LNCaP clone FGC (cell line): ENCODE data around the gene PIH1D1.
"Not testable (repeated sequence)": the region's sequence is repeated elsewhere in the genome, so short reads cannot be mapped to it uniquely, and the experiment has no call there.

ENCODE experiments used
- DNase-seq: peaks from one replicate; pipeline ENCODE4 v3.0.0-alpha.2; 2011; ENCODE audit warnings: low read depth
- H3K4me3 ChIP-seq: 2 replicates; pipeline ENCODE4 v1.5.1; 2011; ENCODE audit warnings: mild to moderate bottlenecking, low read depth, low read length, control low read depth
- CTCF ChIP-seq: IDR thresholded peaks from 2 replicates; pipeline ENCODE4 v1.5.1; 2012; ENCODE audit warnings: mild to moderate bottlenecking; ENCODE audit not compliant: control insufficient read depth, insufficient read depth; ENCODE audit errors: extremely low read depth

The PIH1D1 gene

DNA sequence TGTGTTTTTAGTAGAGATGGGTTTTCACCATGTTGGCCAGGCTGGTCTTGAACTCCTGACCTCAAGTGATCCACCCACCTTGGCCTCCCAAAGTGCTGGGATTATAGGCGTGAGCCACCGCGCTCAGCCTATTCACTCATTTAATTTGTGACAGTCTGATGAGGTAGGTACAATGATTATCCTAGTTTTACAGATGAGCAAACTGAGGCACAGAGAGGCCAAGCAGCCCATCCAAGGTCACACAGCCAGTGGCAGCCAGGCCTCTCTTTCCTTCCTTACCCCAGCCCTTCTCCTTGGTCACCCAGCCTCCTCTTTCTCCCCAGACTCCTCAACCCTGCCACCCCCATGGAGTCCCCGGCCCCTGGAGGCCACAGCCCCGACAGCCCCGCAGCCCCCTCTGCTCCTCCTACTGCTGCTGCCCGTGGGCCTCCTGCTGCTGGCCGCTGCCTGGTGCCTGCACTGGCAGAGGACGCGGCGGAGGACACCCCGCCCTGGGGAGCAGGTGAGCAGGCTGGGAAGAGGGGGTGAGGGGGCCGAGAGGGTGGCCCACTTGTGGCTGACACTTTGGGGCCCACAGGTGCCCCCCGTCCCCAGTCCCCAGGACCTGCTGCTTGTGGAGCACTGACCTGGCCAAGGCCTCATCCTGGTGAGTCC, 28.5 kb upstream of the PIH1D1 start:
- no peak overlapping the region for H3K4me3 ChIP-seq
- no peak for DNase-seq
- TF ChIP-seq CTCF = no peak

- no peak for DNase-seq
- H3K4me3 ChIP-seq = no peak overlapping the region
These were observed 24.6 kb upstream of the PIH1D1 start for GRCh38 chr19:49475995-49476880.

DNA sequence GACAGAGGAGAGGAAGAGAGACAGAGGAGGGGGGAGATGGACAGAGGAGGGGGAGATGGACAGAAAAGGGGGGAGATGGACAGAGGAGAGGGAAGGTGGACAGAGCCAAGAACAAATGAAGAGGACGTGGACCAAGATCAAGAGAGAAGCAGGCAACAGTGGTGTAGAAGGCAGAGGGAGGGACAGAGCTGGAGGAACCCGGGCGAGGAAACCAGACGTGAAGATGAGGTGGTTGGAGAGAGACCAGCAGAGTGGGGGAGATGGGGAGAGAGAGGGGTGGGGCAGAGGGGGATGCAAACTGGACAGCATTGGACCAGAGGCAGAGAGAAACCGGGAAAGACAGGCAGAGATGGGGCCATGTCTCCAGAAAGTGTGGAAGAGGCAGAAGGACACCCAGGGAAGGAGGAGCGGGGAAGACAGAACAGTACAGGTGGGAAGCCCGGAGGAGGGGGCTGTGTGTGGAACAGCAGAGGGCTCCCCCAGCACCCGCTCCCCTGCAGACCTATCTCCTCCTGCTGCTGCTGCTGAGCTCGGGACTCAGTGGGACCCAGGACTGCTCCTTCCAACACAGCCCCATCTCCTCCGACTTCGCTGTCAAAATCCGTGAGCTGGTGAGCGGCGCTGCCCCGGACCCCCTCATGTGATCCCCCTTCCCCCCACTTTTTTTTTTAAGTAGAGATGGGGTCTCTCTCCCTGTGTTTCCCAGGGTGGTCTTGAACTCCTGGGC, 23.7 kb upstream of the PIH1D1 start:
- no peak overlapping the region for H3K4me3 ChIP-seq
- no peak for TF ChIP-seq CTCF
- no peak for DNase-seq

More at GRCh38 chr19:49475995-49476880, 24.6 kb upstream of the PIH1D1 start:
- TF ChIP-seq CTCF = peak; percentile 24

- DNase-seq = no peak
- peak overlapping the region; percentile 40 for H3K4me3 ChIP-seq
- TF ChIP-seq CTCF = no peak
These were observed 22.9 kb upstream of the PIH1D1 start for GRCh38 chr19:49474542-49474924.

DNA sequence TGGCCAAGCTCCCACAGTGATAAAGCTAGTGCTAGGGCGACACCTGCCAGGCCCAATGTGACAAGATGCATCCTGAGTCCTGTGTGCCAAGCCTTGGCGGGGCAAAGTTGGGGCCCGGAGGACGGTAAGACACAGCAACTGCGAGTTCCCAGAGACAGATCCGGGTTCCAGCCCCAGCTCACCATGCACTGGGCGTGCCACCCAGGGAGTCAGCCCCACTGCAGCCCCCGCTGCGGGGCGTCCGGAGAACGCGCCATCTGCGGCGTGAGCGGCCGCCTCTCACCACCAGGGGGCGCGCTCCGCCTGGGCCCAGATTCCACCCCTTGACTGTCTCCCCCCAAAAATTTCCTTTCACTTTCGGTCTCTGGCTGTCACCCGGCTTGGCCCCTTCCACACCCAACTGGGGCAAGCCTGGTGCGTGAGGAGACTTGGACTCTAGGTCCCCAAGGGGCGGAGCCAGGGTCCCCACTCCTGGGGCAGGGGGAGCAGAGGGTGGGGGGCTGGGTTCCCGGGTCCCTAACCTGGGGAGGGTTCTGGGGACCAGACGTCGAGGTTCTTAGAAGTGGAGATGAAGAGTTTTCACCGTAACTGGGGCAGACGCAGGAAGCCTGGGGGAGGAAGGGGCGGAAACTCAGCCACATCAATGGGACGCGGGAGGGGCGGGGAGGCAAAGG, 22.4 kb upstream of the PIH1D1 start, which contains the start of gene FLT3LG:
Gene FLT3LG, plus strand, starts transcription at position 348 of the 674 bp plus-strand sequence. CDS start 425 bp downstream, outside the sequence.
- peak; percentile 93 for TF ChIP-seq CTCF
- DNase-seq = no peak
- peak within 1 kb of the TSS; percentile 40 for H3K4me3 ChIP-seq

DNA sequence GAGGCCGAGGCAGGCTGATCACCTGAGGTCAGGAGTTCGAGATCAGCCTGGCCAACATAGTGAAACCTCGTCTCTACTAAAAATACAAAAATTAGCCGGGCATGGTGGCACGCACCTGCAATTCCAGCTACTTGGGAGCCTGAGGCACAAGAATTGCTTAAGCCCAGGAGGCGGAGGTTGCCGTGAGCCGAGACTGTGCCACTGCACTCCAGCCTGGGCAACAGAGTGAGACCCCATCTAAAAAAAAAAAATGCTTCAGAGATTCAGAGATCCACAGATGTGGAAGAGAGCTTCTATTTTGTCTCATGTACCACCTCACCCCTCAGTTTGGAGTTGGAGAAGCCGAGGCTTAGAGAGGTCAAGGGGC, 21.9 kb upstream of the PIH1D1 start:
- not testable (repeated sequence) for DNase-seq, H3K4me3 ChIP-seq
